Upper lobe of left lung (tissue), 4 donors: ENCODE measurements around the gene RWDD1.

Experiments used
- EP300 ChIP-seq, 4 donors: sonication (generic); formaldehyde crosslinking; IDR thresholded peaks; one replicate each; pipeline ENCODE4 v1.5.1; 2017; ENCODE audit warnings: antibody characterized with exemption in 4 of 4, control low read depth in 2 of 4
- TF ChIP-seq, protein P1 (sequence below), 6 experiments: fragments of 450-650 bp in 4 of 6; fragments of 200-600 bp in 2 of 6; sonication (generic) in 2 of 6; IDR thresholded peaks; one replicate each; pipeline ENCODE4 v1.5.1; 2016 to 2019; ENCODE audit warnings: antibody characterized with exemption in 6 of 6

DNA sequence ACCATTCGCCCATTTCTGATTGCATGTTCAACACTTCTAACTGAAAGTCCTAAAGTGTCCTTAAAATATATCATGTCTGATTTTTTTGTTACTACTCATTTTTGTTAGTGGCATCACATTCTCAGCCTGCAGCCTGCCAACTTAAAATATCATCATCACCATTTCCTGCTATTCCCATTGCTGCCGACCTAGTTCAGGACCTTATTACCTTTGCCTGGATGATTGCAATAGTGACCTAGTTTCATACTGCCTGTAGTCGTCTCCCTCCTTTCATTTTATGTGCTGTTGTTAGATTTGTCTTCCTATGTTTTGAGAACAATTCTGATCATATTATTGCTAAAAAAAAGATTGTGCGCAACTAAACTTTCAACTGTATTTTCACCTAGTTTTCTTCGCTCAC is 6.2 kb downstream of the RWDD1 start:
- TF ChIP-seq, protein P1, sequence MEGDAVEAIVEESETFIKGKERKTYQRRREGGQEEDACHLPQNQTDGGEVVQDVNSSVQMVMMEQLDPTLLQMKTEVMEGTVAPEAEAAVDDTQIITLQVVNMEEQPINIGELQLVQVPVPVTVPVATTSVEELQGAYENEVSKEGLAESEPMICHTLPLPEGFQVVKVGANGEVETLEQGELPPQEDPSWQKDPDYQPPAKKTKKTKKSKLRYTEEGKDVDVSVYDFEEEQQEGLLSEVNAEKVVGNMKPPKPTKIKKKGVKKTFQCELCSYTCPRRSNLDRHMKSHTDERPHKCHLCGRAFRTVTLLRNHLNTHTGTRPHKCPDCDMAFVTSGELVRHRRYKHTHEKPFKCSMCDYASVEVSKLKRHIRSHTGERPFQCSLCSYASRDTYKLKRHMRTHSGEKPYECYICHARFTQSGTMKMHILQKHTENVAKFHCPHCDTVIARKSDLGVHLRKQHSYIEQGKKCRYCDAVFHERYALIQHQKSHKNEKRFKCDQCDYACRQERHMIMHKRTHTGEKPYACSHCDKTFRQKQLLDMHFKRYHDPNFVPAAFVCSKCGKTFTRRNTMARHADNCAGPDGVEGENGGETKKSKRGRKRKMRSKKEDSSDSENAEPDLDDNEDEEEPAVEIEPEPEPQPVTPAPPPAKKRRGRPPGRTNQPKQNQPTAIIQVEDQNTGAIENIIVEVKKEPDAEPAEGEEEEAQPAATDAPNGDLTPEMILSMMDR (IDR thresholded peaks at IDR 0.05): no peak
- TF ChIP-seq EP300 (IDR thresholded peaks at IDR 0.05): no peak
